ENCODE measurements around the gene LEMD3. TPM values are rescaled to one million over a fixed set of nuclear protein-coding genes. Genes with fewer than 3 reads are reported as not detected.

LEMD3 gene
- total RNA-seq, 1 experiment from 2014 or later = 46.8 TPM

DNA sequence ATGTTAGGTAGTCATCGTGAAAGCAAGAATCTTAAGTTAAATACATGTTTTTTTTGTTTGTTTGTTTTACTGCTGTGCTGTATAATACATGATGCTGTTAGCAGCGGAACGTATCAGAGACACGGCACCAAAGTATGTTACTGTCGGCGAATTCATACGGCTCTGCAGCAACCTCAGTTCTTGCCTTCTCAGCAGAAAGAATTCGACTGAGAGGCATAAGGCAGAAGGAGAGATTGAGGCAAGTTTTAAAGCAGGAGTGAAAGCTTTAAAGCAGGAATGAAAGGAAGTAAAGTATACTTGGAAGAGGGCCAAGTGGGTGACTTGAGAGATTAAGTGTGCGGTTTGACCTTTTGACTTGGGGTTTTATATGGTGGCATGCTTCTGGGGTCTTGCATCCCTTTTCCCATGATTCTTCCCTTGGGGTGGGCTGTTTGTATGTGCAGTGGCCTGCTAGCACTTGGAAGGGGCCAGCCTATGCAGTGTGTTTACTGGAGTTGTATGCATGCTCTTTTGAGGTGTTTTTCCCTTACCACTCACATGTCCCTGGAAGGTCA lies 23.7 kb downstream of the LEMD3 start:
- Mint-ChIP-seq H3K9me3 (ENCODE audit: low read depth, unreplicated experiment) (peaks cover 4% of the 10 kb centered on the region), H3K4me3 (ENCODE audit: low read depth, unreplicated experiment) (no peak overlapping the region), H3K27ac (ENCODE audit: unreplicated experiment) (no peak overlapping the region), H3K36me3 (ENCODE audit: insufficient read depth, unreplicated experiment) (no peaks in the 10 kb centered on the region), H3K27me3 (ENCODE audit: unreplicated experiment) (no peaks in the 10 kb centered on the region), H3K4me1 (ENCODE audit: low read depth, unreplicated experiment) (peaks cover 17% of the 10 kb centered on the region)
- no TSS peak for BruUV-seq (replicated peaks)
- TF ChIP-seq, protein P1, sequence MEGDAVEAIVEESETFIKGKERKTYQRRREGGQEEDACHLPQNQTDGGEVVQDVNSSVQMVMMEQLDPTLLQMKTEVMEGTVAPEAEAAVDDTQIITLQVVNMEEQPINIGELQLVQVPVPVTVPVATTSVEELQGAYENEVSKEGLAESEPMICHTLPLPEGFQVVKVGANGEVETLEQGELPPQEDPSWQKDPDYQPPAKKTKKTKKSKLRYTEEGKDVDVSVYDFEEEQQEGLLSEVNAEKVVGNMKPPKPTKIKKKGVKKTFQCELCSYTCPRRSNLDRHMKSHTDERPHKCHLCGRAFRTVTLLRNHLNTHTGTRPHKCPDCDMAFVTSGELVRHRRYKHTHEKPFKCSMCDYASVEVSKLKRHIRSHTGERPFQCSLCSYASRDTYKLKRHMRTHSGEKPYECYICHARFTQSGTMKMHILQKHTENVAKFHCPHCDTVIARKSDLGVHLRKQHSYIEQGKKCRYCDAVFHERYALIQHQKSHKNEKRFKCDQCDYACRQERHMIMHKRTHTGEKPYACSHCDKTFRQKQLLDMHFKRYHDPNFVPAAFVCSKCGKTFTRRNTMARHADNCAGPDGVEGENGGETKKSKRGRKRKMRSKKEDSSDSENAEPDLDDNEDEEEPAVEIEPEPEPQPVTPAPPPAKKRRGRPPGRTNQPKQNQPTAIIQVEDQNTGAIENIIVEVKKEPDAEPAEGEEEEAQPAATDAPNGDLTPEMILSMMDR (IDR thresholded peaks at IDR 0.05; ENCODE audit: unreplicated experiment) = no peak
- intact Hi-C loops (cut with micrococcal nuclease; ENCODE audit: unreplicated experiment) = no loop called here
- peak; percentile 1 for DNase-seq
- CTCF ChIA-PET = interaction anchor here (0.6 to 1.8 kb wide), 2 partner anchors 12 to 329 kb away, joined by 4 read pairs; no protein-coding TSS in a partner anchor

GRCh38 chr12:65194949-65195348 lies 25.6 kb downstream of the LEMD3 start:
- no TSS peak for BruUV-seq (replicated peaks)

DNA sequence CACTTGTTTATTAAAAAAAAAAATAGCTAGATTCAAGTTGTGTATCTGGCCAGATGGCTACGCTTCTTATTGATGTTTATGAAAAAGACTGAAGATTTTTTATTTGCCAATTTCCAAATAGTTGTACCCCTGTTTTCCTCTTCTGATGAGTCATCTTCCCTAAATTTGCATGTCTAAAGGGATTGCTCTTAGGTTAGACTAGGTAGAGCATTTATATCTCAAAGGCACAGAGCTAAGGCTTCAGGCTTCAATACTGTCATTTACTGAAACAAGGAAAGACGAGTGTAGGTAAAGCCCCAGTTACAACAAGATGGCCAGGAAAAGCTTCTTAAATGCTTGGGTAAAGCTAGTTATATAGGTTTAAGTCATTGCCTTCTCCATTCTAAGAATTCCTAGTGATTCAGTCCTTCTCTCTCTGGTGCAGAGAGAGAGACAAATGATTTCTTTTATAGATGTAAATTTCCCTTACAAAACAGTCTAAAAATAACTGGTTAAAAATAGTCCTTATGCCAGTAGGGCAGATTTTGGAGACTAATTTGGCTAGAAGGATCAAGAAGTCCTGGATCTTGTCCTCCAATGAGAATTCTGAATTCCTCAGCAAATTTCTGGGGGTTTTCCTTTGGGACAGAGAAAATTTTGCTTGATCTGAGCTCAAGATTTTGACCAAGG lies 26.1 kb downstream of the LEMD3 start:
- Mint-ChIP-seq H3K4me1 (ENCODE audit: low read depth, unreplicated experiment) (peaks cover 20% of the 10 kb centered on the region), H3K9me3 (ENCODE audit: low read depth, unreplicated experiment) (peaks cover 4% of the 10 kb centered on the region)

More at GRCh38 chr12:65194949-65195348, 25.6 kb downstream of the LEMD3 start:
- peaks cover 17% of the 10 kb centered on the region for H3K4me1 Mint-ChIP-seq (ENCODE audit: low read depth, unreplicated experiment)
- intact Hi-C loops (cut with micrococcal nuclease; ENCODE audit: unreplicated experiment) = no loop called here
- H3K27me3 Mint-ChIP-seq (ENCODE audit: unreplicated experiment) = no peaks in the 10 kb centered on the region
- peaks cover 4% of the 10 kb centered on the region for H3K9me3 Mint-ChIP-seq (ENCODE audit: low read depth, unreplicated experiment)
- no peak for DNase-seq
- CTCF ChIA-PET = interaction anchor here (0.7 kb wide), 1 partner anchor 22 kb away, joined by 3 read pairs; no protein-coding TSS in a partner anchor
- H3K4me3 Mint-ChIP-seq (ENCODE audit: low read depth, unreplicated experiment) = no peak overlapping the region
- H3K27ac Mint-ChIP-seq (ENCODE audit: unreplicated experiment) = no peak overlapping the region
- no peaks in the 10 kb centered on the region for H3K36me3 Mint-ChIP-seq (ENCODE audit: insufficient read depth, unreplicated experiment)
- TF ChIP-seq, protein P1 (IDR thresholded peaks at IDR 0.05; ENCODE audit: unreplicated experiment) = no peak

DNA sequence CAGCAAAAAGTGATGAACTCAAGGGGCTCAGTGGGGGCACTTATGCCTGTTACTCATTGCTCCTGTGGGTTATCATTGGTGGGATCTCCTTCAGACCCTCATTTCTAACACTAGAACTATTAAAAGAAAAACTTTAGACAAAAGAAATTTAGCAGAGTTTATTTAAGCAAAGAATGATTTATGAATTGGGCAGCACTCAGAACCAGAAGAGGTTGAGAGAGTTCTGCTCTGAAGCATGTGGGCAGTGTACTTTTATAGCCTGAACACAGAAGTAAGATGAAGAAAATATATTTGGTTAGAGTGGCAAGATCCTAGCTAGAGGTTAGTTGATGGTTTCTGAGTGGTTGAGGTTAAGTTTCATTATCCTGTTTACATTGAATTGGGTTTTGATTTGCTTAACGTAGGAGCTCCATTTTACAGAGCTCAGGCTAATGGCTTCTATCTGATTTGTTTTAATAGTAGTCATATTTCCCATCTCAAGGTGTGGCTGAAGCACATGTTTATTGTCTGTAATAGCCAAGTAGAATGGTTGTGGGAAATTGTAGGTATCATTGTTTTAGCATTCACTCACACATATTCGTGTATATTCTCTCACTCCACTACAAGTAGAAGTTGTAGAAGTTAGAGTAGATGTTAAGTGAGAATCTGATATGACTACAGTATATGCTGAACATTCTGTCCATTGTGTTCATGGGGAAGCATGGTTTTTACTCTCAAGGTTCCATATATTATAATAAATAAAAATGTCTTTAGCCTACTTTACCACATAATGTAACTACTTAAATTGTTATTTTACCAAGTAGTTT lies 27.6 kb downstream of the LEMD3 start:
- H3K4me3 Mint-ChIP-seq (ENCODE audit: low read depth, unreplicated experiment) = no peak overlapping the region
- no peaks in the 10 kb centered on the region for H3K36me3 Mint-ChIP-seq (ENCODE audit: insufficient read depth, unreplicated experiment)
- no peak for DNase-seq
- CTCF ChIA-PET = no interaction called here
- no TSS peak for BruUV-seq (replicated peaks)
- no peak overlapping the region for H3K27ac Mint-ChIP-seq (ENCODE audit: unreplicated experiment)
- TF ChIP-seq, protein P1 (IDR thresholded peaks at IDR 0.05; ENCODE audit: unreplicated experiment) = no peak
- no peaks in the 10 kb centered on the region for H3K27me3 Mint-ChIP-seq (ENCODE audit: unreplicated experiment)
- H3K4me1 Mint-ChIP-seq (ENCODE audit: low read depth, unreplicated experiment) = peaks cover 25% of the 10 kb centered on the region
- peaks cover 4% of the 10 kb centered on the region for H3K9me3 Mint-ChIP-seq (ENCODE audit: low read depth, unreplicated experiment)
- intact Hi-C loops (cut with micrococcal nuclease; ENCODE audit: unreplicated experiment) = no loop called here

More for the DNA sequence above, 26.1 kb downstream of the LEMD3 start:
- Mint-ChIP-seq H3K27ac (ENCODE audit: unreplicated experiment) (no peak overlapping the region), H3K27me3 (ENCODE audit: unreplicated experiment) (no peaks in the 10 kb centered on the region), H3K4me3 (ENCODE audit: low read depth, unreplicated experiment) (no peak overlapping the region), H3K36me3 (ENCODE audit: insufficient read depth, unreplicated experiment) (no peaks in the 10 kb centered on the region)
- TF ChIP-seq, protein P1 (IDR thresholded peaks at IDR 0.05; ENCODE audit: unreplicated experiment) = no peak
- BruUV-seq (replicated peaks) = no TSS peak
- no peak for DNase-seq
- intact Hi-C loops (cut with micrococcal nuclease; ENCODE audit: unreplicated experiment) = no loop called here
- CTCF ChIA-PET = interaction anchor here (0.7 kb wide), 1 partner anchor 21 kb away, joined by 3 read pairs; no protein-coding TSS in a partner anchor
